HPDE6-E6E7 (cell line): ENCODE measurements around the gene SULT1C3.
"Not testable (repeated sequence)": the region's sequence is repeated elsewhere in the genome, so short reads cannot be mapped to it uniquely, and the experiment has no call there.

Source experiments
- DNase-seq: peaks from one replicate; pipeline ENCODE4 v3.0.0; 2011; ENCODE audit warnings: missing footprints; ENCODE audit errors: extremely low spot score

SULT1C3 gene

GRCh38 chr2:108244667-108245414 is 5.1 kb downstream of the SULT1C3 start:
- no peak for DNase-seq

GRCh38 chr2:108253106-108253505 is 13.3 kb downstream of the SULT1C3 start:
- DNase-seq, result no peak

- no peak for DNase-seq
Measured at GRCh38 chr2:108257757-108258331, 18.1 kb downstream of the SULT1C3 start.

GRCh38 chr2:108260773-108261172 is 21.0 kb downstream of the SULT1C3 start:
- no peak for DNase-seq

- DNase-seq, result no peak
Measured at GRCh38 chr2:108262036-108262435, 22.3 kb downstream of the SULT1C3 start.

GRCh38 chr2:108263401-108263800 is 23.6 kb downstream of the SULT1C3 start:
- no peak for DNase-seq

- no peak for DNase-seq
Measured at GRCh38 chr2:108266218-108266617, 26.4 kb downstream of the SULT1C3 start.

GRCh38 chr2:108267101-108267500 is 27.3 kb downstream of the SULT1C3 start:
- no peak for DNase-seq

- no peak for DNase-seq
Measured at GRCh38 chr2:108268001-108268400, 28.2 kb downstream of the SULT1C3 start.

- DNase-seq, result no peak
Measured at GRCh38 chr2:108270346-108270745, 30.6 kb downstream of the SULT1C3 start.

GRCh38 chr2:108270768-108271506 is 31.2 kb downstream of the SULT1C3 start:
- DNase-seq, result no peak

GRCh38 chr2:108271691-108272253 is 32.0 kb downstream of the SULT1C3 start:
- DNase-seq, result peak; percentile 81

GRCh38 chr2:108278631-108279030 is 38.9 kb downstream of the SULT1C3 start:
- DNase-seq, result no peak

- DNase-seq, result no peak
Measured at GRCh38 chr2:108279468-108279867, 39.7 kb downstream of the SULT1C3 start.

- no peak for DNase-seq
Measured at GRCh38 chr2:108280466-108280865, 40.7 kb downstream of the SULT1C3 start.

- DNase-seq, result not testable (repeated sequence)
Measured at GRCh38 chr2:108284566-108284965, 44.8 kb downstream of the SULT1C3 start.

GRCh38 chr2:108285616-108286015 is 45.8 kb downstream of the SULT1C3 start:
- no peak for DNase-seq

- no peak for DNase-seq
Measured at GRCh38 chr2:108287169-108287568, 47.4 kb downstream of the SULT1C3 start.

- DNase-seq, result no peak
Measured at GRCh38 chr2:108288534-108289106, 48.9 kb downstream of the SULT1C3 start, which contains the start of gene SULT1C2. SULT1C2 (plus strand) TSS chr2:108288895; CDS start chr2:108293668, 4,773 bp downstream.

- DNase-seq, result no peak
Measured at GRCh38 chr2:108293850-108294249, 54.1 kb downstream of the SULT1C3 start.

- DNase-seq, result peak; percentile 87
Measured at GRCh38 chr2:108297436-108298141, 57.8 kb downstream of the SULT1C3 start.
